DOHH2 (cell line): ENCODE measurements around the gene GPSM1.

Source experiments
- EZH2phosphoT487 ChIP-seq: fragments of 200-600 bp; sonication (generic); IDR thresholded peaks from 2 replicates; pipeline ENCODE4 v1.6.1; 2017; ENCODE audit warnings: borderline replicate concordance, mild to moderate bottlenecking, antibody characterized with exemption, low read length, moderate library complexity, mixed read lengths
- TF ChIP-seq, protein P1 (sequence below): fragments of 200-600 bp; sonication (generic); IDR thresholded peaks from one replicate; pipeline ENCODE4 v1.5.1; 2014; ENCODE audit warnings: antibody characterized with exemption, mild to moderate bottlenecking, low read depth, low read length; ENCODE audit not compliant: poor library complexity, severe bottlenecking

DNA sequence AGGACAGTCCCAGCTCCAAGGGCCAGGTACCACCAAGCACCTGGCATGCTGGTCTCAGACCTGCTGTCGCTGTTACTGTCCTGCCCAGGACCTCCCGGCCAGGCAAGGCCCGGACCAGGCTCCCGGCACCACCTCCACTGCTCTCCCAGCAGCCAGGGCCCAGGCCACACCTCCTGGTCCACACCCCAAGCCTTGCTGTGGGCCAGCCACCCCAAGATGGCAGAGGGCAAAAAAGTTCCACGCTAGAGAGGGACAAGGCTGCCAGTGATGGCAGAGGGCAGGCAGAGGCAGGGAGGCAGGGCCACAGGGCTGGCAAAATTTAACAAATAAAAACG is 35.1 kb downstream of the GPSM1 start:
- TF ChIP-seq EZH2phosphoT487: no peak
- TF ChIP-seq, protein P1, sequence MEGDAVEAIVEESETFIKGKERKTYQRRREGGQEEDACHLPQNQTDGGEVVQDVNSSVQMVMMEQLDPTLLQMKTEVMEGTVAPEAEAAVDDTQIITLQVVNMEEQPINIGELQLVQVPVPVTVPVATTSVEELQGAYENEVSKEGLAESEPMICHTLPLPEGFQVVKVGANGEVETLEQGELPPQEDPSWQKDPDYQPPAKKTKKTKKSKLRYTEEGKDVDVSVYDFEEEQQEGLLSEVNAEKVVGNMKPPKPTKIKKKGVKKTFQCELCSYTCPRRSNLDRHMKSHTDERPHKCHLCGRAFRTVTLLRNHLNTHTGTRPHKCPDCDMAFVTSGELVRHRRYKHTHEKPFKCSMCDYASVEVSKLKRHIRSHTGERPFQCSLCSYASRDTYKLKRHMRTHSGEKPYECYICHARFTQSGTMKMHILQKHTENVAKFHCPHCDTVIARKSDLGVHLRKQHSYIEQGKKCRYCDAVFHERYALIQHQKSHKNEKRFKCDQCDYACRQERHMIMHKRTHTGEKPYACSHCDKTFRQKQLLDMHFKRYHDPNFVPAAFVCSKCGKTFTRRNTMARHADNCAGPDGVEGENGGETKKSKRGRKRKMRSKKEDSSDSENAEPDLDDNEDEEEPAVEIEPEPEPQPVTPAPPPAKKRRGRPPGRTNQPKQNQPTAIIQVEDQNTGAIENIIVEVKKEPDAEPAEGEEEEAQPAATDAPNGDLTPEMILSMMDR: no peak
